Psoas muscle (tissue), 8 donors: ENCODE data around the gene LHPP. TPM values are rescaled to one million over a fixed set of nuclear protein-coding genes. Genes with fewer than 3 reads are reported as not detected.
A peak's percentile ranks its signal among the peaks of the same experiment; 100 is the strongest.

ENCODE experiments used
- ATAC-seq, 4 donors: fragments of 200-7000 bp; cut with Tn5 transposase; one replicate each; pipeline ENCODE4 v1.9.1; 2020; ENCODE audit warnings: moderate library complexity in 3 of 4, mild to moderate bottlenecking in 2 of 4
- DNase-seq, 2 donors: peaks; one replicate each; pipeline ENCODE4 v3.0.0-alpha.2; 2020
- H3K27ac ChIP-seq: fragments of 200-600 bp; one replicate; pipeline ENCODE4 v1.8.0; 2022
- H3K27me3 ChIP-seq, 3 donors: fragments of 200-600 bp in 1 of 3; one replicate each; pipeline versions ENCODE4 v1.6.1 to v1.8.0; 2013 to 2022; ENCODE audit warnings: low read length in 2 of 3, mild to moderate bottlenecking in 2 of 3, moderate library complexity in 1 of 3; ENCODE audit not compliant: insufficient read depth in 3 of 3
- H3K36me3 ChIP-seq, 2 donors: fragments of 200-600 bp in 1 of 2; one replicate each; pipeline versions ENCODE4 v1.6.1 to v1.8.0; 2013 to 2022; ENCODE audit warnings: low read depth in 1 of 2, mild to moderate bottlenecking in 1 of 2, moderate library complexity in 1 of 2; ENCODE audit not compliant: insufficient read depth in 1 of 2
- H3K4me1 ChIP-seq: fragments of 200-600 bp; one replicate; pipeline ENCODE4 v1.8.0; 2022
- H3K4me3 ChIP-seq: fragments of 200-600 bp; one replicate; pipeline ENCODE4 v1.8.0; 2022; ENCODE audit warnings: mild to moderate bottlenecking
- H3K9me3 ChIP-seq: fragments of 200-600 bp; one replicate; pipeline ENCODE4 v1.8.0; 2022
- WGBS, 3 donors: extraction: QIAGEN DNeasy Blood & Tissue Kit; methylation state at CpG; one replicate each; pipeline versions ENCODE4 v1.1.6 to v1.1.7; 2013; 5-methylcytosine and 5-hydroxymethylcytosine counted together
- intact Hi-C, 2 donors: fragments of 100-400 bp; cut with DNase I; formaldehyde crosslinking; loops; one replicate each; pipeline versions ENCODE4 v1.11.0 to v1.14.2; 2022
- polyA plus RNA-seq, 3 donors: library from polyadenylated mRNA; stranded (reverse); fragments of 200-250 nt; gene quantifications; one replicate each; pipeline ENCODE4 v1.2.3, GENCODE V29; 2013
- total RNA-seq, 4 donors: library from RNA; stranded (reverse); fragmentation: NEBNext Ultra II Directional in 2 of 4; extraction: Animal tissue kit (Norgen Biotek cat#: 25700) in 2 of 4; gene quantifications; one replicate each; pipeline versions ENCODE4 v1.2.1 to v1.2.4, GENCODE V29; 2021 to 2023
- TF ChIP-seq, protein P1 (sequence below): fragments of 200-600 bp; IDR thresholded peaks from one replicate; pipeline ENCODE4 v1.8.0; 2022; ENCODE audit warnings: antibody characterized with exemption
- donor health status: healthy with polysubstance abuse.
- donor health status: DM: no; HTN: no; CAD: no; lungs with moderate emphysema.
- donor health status: Bipolar disorder and iron deficiency.
- donor health status: healthy.
- donor health status: DM: yes; HTN: yes; CAD: no.
- donor health status: DM: no; HTN: no; CAD: no.
- donor health status: DM: no; HTN: no; CAD: no.
- donor health status: DM: yes; HTN: yes; CAD: no.

Gene LHPP
- total and polyA plus RNA-seq, 7 donors: 4.7 to 12.8 (median 6.1) TPM

- no peak overlapping the region for H3K4me3 ChIP-seq
- intact Hi-C loops: no loop called here
- no peak overlapping the region for H3K27ac ChIP-seq
- TF ChIP-seq, protein P1, sequence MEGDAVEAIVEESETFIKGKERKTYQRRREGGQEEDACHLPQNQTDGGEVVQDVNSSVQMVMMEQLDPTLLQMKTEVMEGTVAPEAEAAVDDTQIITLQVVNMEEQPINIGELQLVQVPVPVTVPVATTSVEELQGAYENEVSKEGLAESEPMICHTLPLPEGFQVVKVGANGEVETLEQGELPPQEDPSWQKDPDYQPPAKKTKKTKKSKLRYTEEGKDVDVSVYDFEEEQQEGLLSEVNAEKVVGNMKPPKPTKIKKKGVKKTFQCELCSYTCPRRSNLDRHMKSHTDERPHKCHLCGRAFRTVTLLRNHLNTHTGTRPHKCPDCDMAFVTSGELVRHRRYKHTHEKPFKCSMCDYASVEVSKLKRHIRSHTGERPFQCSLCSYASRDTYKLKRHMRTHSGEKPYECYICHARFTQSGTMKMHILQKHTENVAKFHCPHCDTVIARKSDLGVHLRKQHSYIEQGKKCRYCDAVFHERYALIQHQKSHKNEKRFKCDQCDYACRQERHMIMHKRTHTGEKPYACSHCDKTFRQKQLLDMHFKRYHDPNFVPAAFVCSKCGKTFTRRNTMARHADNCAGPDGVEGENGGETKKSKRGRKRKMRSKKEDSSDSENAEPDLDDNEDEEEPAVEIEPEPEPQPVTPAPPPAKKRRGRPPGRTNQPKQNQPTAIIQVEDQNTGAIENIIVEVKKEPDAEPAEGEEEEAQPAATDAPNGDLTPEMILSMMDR: no peak
- DNase-seq (no peak), ATAC-seq (no peak)
- peaks cover 6% of the 10 kb centered on the region for H3K9me3 ChIP-seq
- WGBS, 3 donors: 93 to 96% (median 96%) methylated on average over 9 of the region's 9 CpGs
- no peaks in the 10 kb centered on the region for H3K27me3 ChIP-seq
- no peaks in the 10 kb centered on the region for H3K4me1 ChIP-seq
- H3K36me3 ChIP-seq: peaks cover 0 to 6% of the 10 kb centered on the region in 2 donors
These were observed 29.5 kb downstream of the LHPP start for GRCh38 chr10:124491105-124491504.

GRCh38 chr10:124492266-124492665, 30.6 kb downstream of the LHPP start:
- TF ChIP-seq, protein P1: no peak
- Histone ChIP-seq H3K27me3 (no peaks in the 10 kb centered on the region), H3K27ac (no peak overlapping the region), H3K4me1 (no peaks in the 10 kb centered on the region), H3K36me3 (peaks cover 0 to 6% of the 10 kb centered on the region in 2 donors), H3K9me3 (peaks cover 2% of the 10 kb centered on the region), H3K4me3 (no peak overlapping the region)
- 85 to 90% (median 86%) methylated on average over 8 of the region's 8 CpGs for WGBS, 3 donors
- intact Hi-C loops: no loop called here
- ATAC-seq (no peak), DNase-seq (no peak)

DNA sequence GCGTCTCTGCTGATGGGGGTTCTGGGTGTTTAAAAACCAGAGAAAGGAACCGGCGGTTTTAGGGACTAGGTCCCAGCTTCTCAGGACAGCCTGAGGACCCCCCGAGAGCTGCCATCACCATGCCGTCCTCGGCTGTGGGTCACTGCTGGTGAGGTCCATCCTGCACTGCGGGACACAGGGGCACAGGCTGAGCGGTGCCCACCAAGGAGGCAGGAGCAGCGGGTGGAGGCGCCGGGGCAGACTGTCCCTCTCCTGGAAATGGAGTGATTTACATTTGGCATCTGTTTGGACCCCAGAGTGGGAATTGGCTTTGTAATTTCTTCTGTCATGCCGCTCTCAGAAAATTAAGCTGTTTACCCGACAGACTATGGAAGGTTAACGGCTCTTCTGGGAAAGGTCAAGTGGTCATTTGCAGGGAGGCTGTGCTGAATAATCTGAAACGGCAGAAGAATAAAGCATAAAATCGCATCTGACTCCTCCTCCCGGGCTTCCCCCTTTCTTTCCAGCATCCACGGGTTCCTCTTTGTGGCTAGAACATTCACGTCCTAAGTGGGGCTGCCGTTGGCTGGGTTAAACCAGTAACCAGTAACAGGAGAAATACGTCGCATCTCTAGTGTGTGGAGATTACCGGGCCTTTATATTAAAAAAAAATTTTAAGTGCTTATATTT, 31.7 kb downstream of the LHPP start:
- peak in 1 of 2 donors; percentile 36 for DNase-seq
- no peak overlapping the region for H3K27ac ChIP-seq
- peaks cover 0 to 6% of the 10 kb centered on the region in 2 donors for H3K36me3 ChIP-seq
- no peaks in the 10 kb centered on the region for H3K27me3 ChIP-seq
- WGBS, 3 donors: 60 to 71% (median 67%) methylated on average over 23 of the region's 23 CpGs
- H3K9me3 ChIP-seq: no peaks in the 10 kb centered on the region
- intact Hi-C loops: no loop called here
- TF ChIP-seq, protein P1: no peak
- no peak overlapping the region for H3K4me3 ChIP-seq
- no peaks in the 10 kb centered on the region for H3K4me1 ChIP-seq
- ATAC-seq: no peak

DNA sequence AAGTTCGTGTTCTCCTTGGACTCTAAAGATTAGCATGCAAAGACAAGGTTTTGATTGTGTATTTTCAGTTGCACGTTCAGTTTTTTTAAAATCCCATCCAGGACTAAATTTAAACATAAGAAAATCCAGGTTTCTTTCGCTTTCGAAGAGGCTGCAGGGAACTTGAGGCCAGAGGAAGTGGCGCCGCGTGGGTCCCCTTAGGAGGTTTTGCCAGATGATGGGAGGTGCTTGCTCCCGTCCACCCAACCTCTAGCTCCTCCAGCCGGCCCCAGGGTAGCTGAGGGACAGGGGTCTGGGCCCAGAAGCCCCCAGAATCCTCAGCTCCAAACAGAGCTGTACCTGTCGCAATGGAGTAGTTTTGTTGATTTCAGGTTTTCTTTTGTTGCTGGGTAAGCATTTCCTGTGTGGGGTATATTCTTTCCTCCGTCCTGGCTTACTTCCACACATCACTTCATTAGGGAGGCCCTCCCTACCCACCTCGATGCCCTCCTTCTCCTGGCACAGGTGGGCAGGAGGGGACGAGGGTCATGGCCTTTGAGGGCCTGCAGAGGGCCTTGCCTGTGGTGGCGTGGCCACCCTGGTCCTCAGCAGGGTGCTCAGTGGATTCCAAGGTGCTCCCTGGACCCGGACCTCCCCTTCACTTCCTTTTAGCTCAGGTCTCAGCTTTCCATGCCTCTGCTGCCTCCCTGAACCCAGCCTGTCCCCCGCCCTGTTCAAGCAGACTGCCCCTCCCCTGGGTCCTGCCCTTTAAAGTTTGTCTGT, 32.6 kb downstream of the LHPP start:
- intact Hi-C loops: no loop called here
- no peak overlapping the region for H3K27ac ChIP-seq
- DNase-seq (peak in 1 of 2 donors; percentile 46), ATAC-seq (no peak)
- H3K4me1 ChIP-seq: no peaks in the 10 kb centered on the region
- WGBS, 3 donors: 73 to 80% (median 73%) methylated on average over 16 of the region's 16 CpGs
- no peak overlapping the region for H3K4me3 ChIP-seq
- H3K9me3 ChIP-seq: no peaks in the 10 kb centered on the region
- TF ChIP-seq, protein P1: no peak
- H3K27me3 ChIP-seq: no peaks in the 10 kb centered on the region
- H3K36me3 ChIP-seq: no peaks in the 10 kb centered on the region
